ENCODE results near the gene UBE2E2.

GRCh38 chr3:23172059-23172458 lies 31.1 kb upstream of the UBE2E2 start:
- no peak for TF ChIP-seq CTCF (IDR thresholded peaks at IDR 0.05; ENCODE audit: low read length)
- no peak for TF ChIP-seq EZH2 (IDR thresholded peaks at IDR 0.05; ENCODE audit: borderline replicate concordance, low read length)
